Thymus (tissue), 11 donors: Measurements from ENCODE around the gene NFKBIA. TPM values are rescaled to one million over a fixed set of nuclear protein-coding genes. Genes with fewer than 3 reads are reported as not detected.
"Not testable (repeated sequence)": the region's sequence is repeated elsewhere in the genome, so short reads cannot be mapped to it uniquely, and the experiment has no call there.

ENCODE experiments used
- DNase-seq, 9 donors: peaks; one replicate each; pipeline ENCODE4 v3.0.0-alpha.2; 2013; ENCODE audit warnings: low spot score in 9 of 9, low read depth in 6 of 9, missing footprints in 1 of 9
- H3K27ac ChIP-seq, 2 donors: one replicate each; pipeline ENCODE4 v1.5.1; 2013; ENCODE audit warnings: control low read depth in 1 of 2, low read depth in 1 of 2, low read length in 1 of 2, mild to moderate bottlenecking in 1 of 2, moderate library complexity in 1 of 2
- H3K27me3 ChIP-seq, 2 donors: one replicate each; pipeline ENCODE4 v1.5.1; 2013; ENCODE audit warnings: low read length in 1 of 2; ENCODE audit not compliant: control insufficient read depth in 2 of 2, insufficient read depth in 1 of 2
- H3K36me3 ChIP-seq, 2 donors: one replicate each; pipeline ENCODE4 v1.5.1; 2013; ENCODE audit warnings: low read length in 1 of 2, mild to moderate bottlenecking in 1 of 2, moderate library complexity in 1 of 2; ENCODE audit not compliant: control insufficient read depth in 2 of 2, insufficient read depth in 2 of 2
- H3K4me1 ChIP-seq, 2 donors: one replicate each; pipeline ENCODE4 v1.5.1; 2013; ENCODE audit warnings: low read length in 2 of 2; ENCODE audit not compliant: control insufficient read depth in 2 of 2, insufficient read depth in 2 of 2
- H3K4me3 ChIP-seq, 2 donors: one replicate each; pipeline ENCODE4 v1.5.1; 2013; ENCODE audit warnings: low read length in 2 of 2, control low read depth in 1 of 2, mild to moderate bottlenecking in 1 of 2
- H3K9me3 ChIP-seq, 2 donors: one replicate each; pipeline ENCODE4 v1.5.1; 2013; ENCODE audit warnings: low read length in 1 of 2, mild to moderate bottlenecking in 1 of 2; ENCODE audit not compliant: control insufficient read depth in 2 of 2, insufficient read depth in 1 of 2
- WGBS: extraction: QIAGEN DNeasy Blood & Tissue Kit; methylation state at CpG from one replicate; pipeline ENCODE4 v1.1.7; 2013; 5-methylcytosine and 5-hydroxymethylcytosine counted together
- polyA plus RNA-seq: library from polyadenylated mRNA; stranded (reverse); fragments of 200-250 nt; gene quantifications from one replicate; pipeline ENCODE4 v1.2.3, GENCODE V29; 2013
- total RNA-seq: library from RNA; stranded (reverse); fragments of 120-200 nt; gene quantifications from one replicate; pipeline ENCODE4 v1.2.4, GENCODE V29; 2013
- donor health status: healthy.

NFKBIA gene
- total and polyA plus RNA-seq, 2 donors, result 166 to 241 TPM

GRCh38 chr14:35387713-35388579 is 16.6 kb downstream of the NFKBIA start:
- WGBS, result 96% methylated on average over 14 of the region's 14 CpGs
- Histone ChIP-seq H3K27ac (no peak overlapping the region), H3K4me3 (no peak overlapping the region), H3K4me1 (peaks cover 0 to 21% of the 10 kb centered on the region in 2 donors), H3K9me3 (no peaks in the 10 kb centered on the region), H3K36me3 (no peaks in the 10 kb centered on the region), H3K27me3 (no peaks in the 10 kb centered on the region)
- no peak for DNase-seq

- H3K9me3 ChIP-seq, result no peaks in the 10 kb centered on the region
- 98% methylated on average over 7 of the region's 7 CpGs for WGBS
- H3K27ac ChIP-seq, result no peak overlapping the region
These were observed 17.3 kb downstream of the NFKBIA start for GRCh38 chr14:35387219-35387618.

GRCh38 chr14:35386673-35387125 is 17.9 kb downstream of the NFKBIA start:
- Histone ChIP-seq H3K9me3 (no peaks in the 10 kb centered on the region), H3K4me1 (peaks cover 0 to 21% of the 10 kb centered on the region in 2 donors), H3K27me3 (no peaks in the 10 kb centered on the region), H3K4me3 (no peak overlapping the region), H3K36me3 (no peaks in the 10 kb centered on the region), H3K27ac (no peak overlapping the region)
- 94% methylated on average over 12 of the region's 12 CpGs for WGBS
- no peak for DNase-seq

More at GRCh38 chr14:35387219-35387618, 17.3 kb downstream of the NFKBIA start:
- H3K27me3 ChIP-seq, result no peaks in the 10 kb centered on the region
- peaks cover 0 to 21% of the 10 kb centered on the region in 2 donors for H3K4me1 ChIP-seq
- no peak for DNase-seq
- no peak overlapping the region for H3K4me3 ChIP-seq
- no peaks in the 10 kb centered on the region for H3K36me3 ChIP-seq

- 93% methylated on average over 15 of the region's 15 CpGs for WGBS
- Histone ChIP-seq H3K36me3 (no peaks in the 10 kb centered on the region), H3K27ac (peak overlapping the region in 1 of 2 donors; percentile 11), H3K4me3 (no peak overlapping the region), H3K27me3 (no peaks in the 10 kb centered on the region), H3K4me1 (peaks cover 0 to 18% of the 10 kb centered on the region in 2 donors), H3K9me3 (no peaks in the 10 kb centered on the region)
- DNase-seq, result no peak
These were observed 19.3 kb downstream of the NFKBIA start for GRCh38 chr14:35385042-35385839.

- WGBS, result 95% methylated on average over 11 of the region's 11 CpGs
- no peak for DNase-seq
- H3K9me3 ChIP-seq, result no peaks in the 10 kb centered on the region
- H3K36me3 ChIP-seq, result no peaks in the 10 kb centered on the region
- H3K27me3 ChIP-seq, result no peaks in the 10 kb centered on the region
- H3K4me3 ChIP-seq, result no peak overlapping the region
- H3K27ac ChIP-seq, result no peak overlapping the region
- peaks cover 0 to 18% of the 10 kb centered on the region in 2 donors for H3K4me1 ChIP-seq
These were observed 20.0 kb downstream of the NFKBIA start for GRCh38 chr14:35384455-35385041.

- DNase-seq, result no peak
- peaks cover 0 to 18% of the 10 kb centered on the region in 2 donors for H3K4me1 ChIP-seq
- H3K36me3 ChIP-seq, result no peaks in the 10 kb centered on the region
- H3K4me3 ChIP-seq, result no peak overlapping the region
- H3K27ac ChIP-seq, result no peak overlapping the region
- WGBS, result 97% methylated on average over 10 of the region's 10 CpGs
- H3K9me3 ChIP-seq, result no peaks in the 10 kb centered on the region
- no peaks in the 10 kb centered on the region for H3K27me3 ChIP-seq
These were observed 20.7 kb downstream of the NFKBIA start for GRCh38 chr14:35383569-35384454.

GRCh38 chr14:35380794-35381193 is 23.8 kb downstream of the NFKBIA start:
- peaks cover 0 to 20% of the 10 kb centered on the region in 2 donors for H3K4me1 ChIP-seq
- H3K9me3 ChIP-seq, result no peaks in the 10 kb centered on the region
- no peaks in the 10 kb centered on the region for H3K36me3 ChIP-seq
- H3K27me3 ChIP-seq, result no peaks in the 10 kb centered on the region
- H3K4me3 ChIP-seq, result no peak overlapping the region
- no peak for DNase-seq
- WGBS, result 96% methylated on average over 7 of the region's 7 CpGs
- H3K27ac ChIP-seq, result no peak overlapping the region

GRCh38 chr14:35379234-35379933 is 25.2 kb downstream of the NFKBIA start:
- 92% methylated on average over 9 of the region's 9 CpGs for WGBS
- not testable (repeated sequence) for H3K27me3 ChIP-seq, H3K36me3 ChIP-seq, H3K4me3 ChIP-seq, H3K9me3 ChIP-seq, H3K27ac ChIP-seq, H3K4me1 ChIP-seq, DNase-seq
